ENCODE results near the gene ESYT1.
"Not testable (repeated sequence)": the region's sequence is repeated elsewhere in the genome, so short reads cannot be mapped to it uniquely, and the experiment has no call there.

- not testable (repeated sequence) for TF ChIP-seq POLR2A (IDR thresholded peaks at IDR 0.05; ENCODE audit: low read depth, low read length); MAX (IDR thresholded peaks at IDR 0.05; ENCODE audit: insufficient read depth, insufficient read length); CTCF (IDR thresholded peaks at IDR 0.05; ENCODE audit: extremely low read depth in 1 of 2, insufficient read depth in 1 of 2, low read depth in 1 of 2, low read length in 2 of 2); POLR2AphosphoS5 (IDR thresholded peaks at IDR 0.05; ENCODE audit: insufficient read depth, low read depth, low read length); EZH2 (IDR thresholded peaks at IDR 0.05; ENCODE audit: borderline replicate concordance, low read depth, low read length, severe bottlenecking); FOS (IDR thresholded peaks at IDR 0.05; ENCODE audit: borderline replicate concordance, insufficient read depth, low read length); MYC (IDR thresholded peaks at IDR 0.05; ENCODE audit: low read depth, low read length); JUN (IDR thresholded peaks at IDR 0.05; ENCODE audit: borderline replicate concordance, insufficient read depth, insufficient read length, low read depth)
Observed at GRCh38 chr12:56117082-56117706, 10.9 kb upstream of the ESYT1 start.
